ENCODE measurements around the gene CD58.

CD58 gene

GRCh38 chr1:116510361-116510760 is 60.5 kb downstream of the CD58 start:
- no peak for DNase-seq (ENCODE audit: low read depth in 2 of 2)

- no peak for DNase-seq (ENCODE audit: low read depth in 2 of 2)
Observed at GRCh38 chr1:116508984-116509980, 61.5 kb downstream of the CD58 start.

GRCh38 chr1:116508085-116508983 is 62.5 kb downstream of the CD58 start:
- no peak for DNase-seq (ENCODE audit: low read depth in 2 of 2)

- DNase-seq (ENCODE audit: low read depth in 2 of 2): no peak
Observed at GRCh38 chr1:116507631-116508030, 63.2 kb downstream of the CD58 start.

DNA sequence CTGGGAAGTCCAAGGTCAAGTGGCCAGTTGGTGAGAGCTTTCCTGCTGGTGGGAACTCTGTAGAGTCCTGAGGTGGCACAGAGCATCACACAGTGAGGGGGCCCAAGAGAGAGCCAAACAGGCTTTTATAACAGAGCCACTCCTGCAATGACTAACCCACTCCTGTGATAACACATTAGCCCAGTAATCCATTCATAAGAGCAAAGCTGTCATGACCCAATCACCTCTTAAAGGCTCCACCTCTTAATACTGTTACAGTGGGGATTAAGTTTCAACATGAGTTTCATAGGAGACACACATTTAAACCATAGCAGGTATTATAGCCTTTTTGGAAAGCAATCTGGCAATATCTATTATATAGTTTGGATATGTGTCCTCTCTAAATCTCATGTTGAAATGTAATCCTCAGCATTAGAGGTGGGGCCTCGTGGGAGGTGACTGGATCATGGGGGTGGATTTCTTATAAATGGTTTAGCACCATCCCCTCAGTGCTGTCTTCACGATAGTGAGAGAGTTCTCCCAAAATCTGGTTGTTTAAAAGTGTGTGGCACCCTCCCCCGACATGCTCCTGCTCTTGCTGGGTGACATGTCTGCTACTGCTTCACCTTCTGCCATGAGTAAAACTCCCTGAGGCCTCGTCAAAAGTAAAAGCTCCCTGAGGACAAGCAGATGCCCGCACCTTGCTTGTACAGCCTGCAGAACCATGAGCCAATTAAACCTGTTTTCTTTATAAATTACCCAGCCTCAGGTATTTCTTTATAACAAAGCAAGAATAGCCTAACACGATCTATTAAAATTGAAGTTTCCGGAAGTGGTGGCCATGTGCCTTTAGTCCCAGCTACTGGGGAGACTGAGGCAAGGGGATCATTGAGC is 64.5 kb downstream of the CD58 start:
- no peak for DNase-seq (ENCODE audit: low read depth in 2 of 2)

GRCh38 chr1:116504308-116505156 is 66.3 kb downstream of the CD58 start:
- peak; percentile 64 to 70 for DNase-seq (ENCODE audit: low read depth in 2 of 2)

DNA sequence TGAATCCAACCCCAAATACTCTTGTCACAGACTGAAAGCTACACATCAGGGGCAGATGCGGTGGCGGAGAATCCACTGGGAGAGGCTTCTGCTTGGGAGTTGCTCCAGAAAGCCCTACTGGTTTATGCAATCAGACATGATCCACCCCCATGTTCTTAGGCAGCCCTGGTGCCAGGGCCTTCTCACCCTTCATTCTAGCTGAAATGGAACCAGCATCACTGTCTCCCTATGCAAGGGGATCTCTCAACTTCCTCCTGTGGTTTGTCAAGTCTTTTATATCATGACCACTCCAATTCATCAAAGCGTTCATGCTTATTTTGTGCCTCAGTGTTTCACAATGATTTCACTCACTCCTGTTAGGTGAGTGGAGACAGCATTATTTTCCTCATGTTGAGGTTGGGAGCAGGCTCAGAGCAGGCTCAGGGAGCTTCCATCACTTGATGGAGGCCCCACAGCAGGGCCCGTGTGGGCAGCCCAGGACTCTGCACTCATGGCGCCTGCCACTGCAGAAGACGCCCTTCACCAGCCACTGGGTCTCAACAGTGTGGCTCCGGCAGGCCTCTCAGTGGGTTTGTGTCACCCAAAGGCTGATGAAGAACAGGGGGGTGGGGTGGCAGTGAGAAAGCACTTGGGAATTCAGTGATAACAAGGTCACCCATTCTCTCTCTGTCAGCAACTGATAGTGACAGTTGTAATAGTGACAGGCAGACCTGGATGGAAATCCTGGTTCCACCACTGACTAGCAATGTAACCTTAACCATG is 67.1 kb downstream of the CD58 start:
- no peak for DNase-seq (ENCODE audit: low read depth in 2 of 2)

DNA sequence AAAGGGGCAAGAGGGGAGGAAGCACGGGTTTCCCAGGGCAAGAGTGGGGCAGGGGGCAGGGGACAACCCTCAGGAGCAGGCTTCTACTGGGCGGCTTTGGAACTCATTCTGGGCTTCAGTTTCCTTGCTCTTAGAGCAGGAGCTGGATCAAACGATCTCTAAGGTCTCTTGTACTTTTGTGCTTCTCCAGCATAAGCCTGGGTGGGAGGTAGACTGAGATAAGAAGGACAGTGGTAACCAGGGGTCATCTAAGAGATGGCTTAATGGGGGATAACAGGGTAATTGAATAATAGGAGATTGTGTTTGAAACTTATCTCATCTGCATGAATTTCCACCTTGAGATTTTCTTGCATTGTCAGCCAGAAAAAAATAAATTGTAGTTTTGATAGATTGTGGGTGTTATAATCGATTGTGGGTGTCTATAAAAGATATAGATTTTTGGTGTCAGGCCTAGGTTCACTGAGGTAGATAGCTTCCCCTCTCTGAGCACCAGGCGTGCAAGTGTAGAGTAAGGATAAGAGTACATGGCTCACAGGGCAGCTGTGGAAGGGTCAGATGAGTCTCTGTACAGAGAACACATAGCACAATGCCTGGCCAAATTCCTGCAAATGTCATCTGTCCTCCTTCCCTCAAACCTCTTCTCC is 68.0 kb downstream of the CD58 start:
- DNase-seq (ENCODE audit: low read depth in 2 of 2): no peak

DNA sequence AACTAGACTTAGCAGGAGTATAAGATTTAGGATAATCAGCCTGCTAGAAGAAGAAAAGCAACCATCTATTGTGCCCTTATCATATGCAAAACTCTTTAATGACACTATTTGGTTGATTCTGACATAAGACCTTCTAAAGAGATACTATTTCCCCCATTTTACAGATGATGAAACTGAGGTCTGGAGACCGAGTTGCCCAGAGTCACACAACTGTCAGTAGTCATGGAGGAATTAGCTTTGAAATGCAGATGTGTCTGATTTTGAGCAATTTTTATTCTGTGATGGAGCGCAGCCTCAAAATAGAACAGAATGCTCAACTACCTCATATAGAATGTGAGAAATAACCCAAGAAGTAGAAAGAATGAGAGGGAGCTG is 69.0 kb downstream of the CD58 start:
- DNase-seq (ENCODE audit: low read depth in 2 of 2): no peak

GRCh38 chr1:116501125-116501869 is 69.5 kb downstream of the CD58 start:
- no peak for DNase-seq (ENCODE audit: low read depth in 2 of 2)

GRCh38 chr1:116498789-116499628 is 71.8 kb downstream of the CD58 start:
- DNase-seq (ENCODE audit: low read depth in 2 of 2): no peak

DNA sequence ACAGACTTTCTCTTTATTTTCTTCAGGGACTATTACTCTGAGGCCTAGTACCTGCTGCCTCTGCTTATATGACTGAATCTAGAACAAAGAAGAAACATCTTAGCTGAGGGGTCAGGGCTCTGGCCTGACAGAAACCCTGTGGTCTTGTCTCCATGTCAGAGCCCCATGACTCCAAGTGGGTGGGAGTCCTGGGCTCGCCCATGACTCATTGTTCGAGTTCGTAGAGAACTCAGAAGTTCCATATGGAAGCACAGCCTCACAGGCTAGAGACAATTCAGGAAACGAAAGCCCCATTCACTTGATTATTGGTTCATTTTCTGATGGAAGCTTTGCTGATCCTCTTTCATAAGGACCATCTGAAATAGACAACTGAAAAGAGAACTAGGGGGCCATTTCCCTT is 73.2 kb downstream of the CD58 start:
- DNase-seq (ENCODE audit: low read depth in 2 of 2): no peak

GRCh38 chr1:116496898-116497297 is 73.9 kb downstream of the CD58 start:
- no peak for DNase-seq (ENCODE audit: low read depth in 2 of 2)

DNA sequence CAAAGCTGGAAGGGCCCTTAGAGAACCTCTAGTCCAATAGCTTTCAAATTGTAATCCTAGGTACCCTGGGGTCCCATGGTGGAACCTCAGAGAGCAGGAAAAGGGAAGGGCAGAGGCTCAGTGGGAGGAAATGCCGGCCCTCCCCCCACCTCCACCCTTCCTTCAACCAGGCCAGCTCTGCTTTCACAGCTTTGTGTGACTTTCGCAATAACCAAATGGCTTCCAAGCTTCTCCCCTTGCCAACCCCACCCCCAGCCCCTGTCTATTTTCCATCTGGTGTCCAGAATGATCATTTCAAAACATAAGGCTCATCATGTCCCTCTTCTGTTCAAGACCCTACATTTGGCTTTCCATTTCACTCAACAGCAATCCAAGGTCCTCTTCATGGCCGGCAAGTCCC is 74.4 kb downstream of the CD58 start:
- no peak for DNase-seq (ENCODE audit: low read depth in 2 of 2)

- no peak for DNase-seq (ENCODE audit: low read depth in 2 of 2)
Observed at GRCh38 chr1:116495535-116495934, 75.3 kb downstream of the CD58 start.

GRCh38 chr1:116494745-116495144 is 76.1 kb downstream of the CD58 start:
- DNase-seq (ENCODE audit: low read depth in 2 of 2): no peak

DNA sequence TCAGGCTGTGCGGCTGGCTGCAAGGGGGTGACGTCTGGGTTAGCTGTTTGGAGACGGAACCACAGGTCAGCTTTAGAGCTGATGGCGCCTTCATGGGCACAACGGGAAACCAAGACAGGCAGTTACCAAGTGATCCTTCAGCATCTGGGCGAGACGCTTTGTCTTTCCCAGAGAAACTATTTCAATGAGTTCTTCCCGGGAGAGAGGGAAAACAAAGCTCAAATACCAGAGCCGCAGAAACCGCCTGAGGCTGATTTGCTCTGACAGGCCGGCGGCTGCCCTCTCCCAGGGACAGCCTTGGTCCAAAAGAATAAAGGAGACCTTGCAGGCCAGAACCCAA is 76.5 kb downstream of the CD58 start:
- no peak for DNase-seq (ENCODE audit: low read depth in 2 of 2)

All from stimulated activated CD4-positive, alpha-beta T cell treated with anti-CD3 and anti-CD28 coated beads, Interleukin-15, amount 100 ng/mL, for 48 hours (primary cell).